Stomach (tissue), 4 donors: ENCODE measurements around the gene VPS13D.

ENCODE experiments used
- CTCF ChIP-seq, 7 experiments: fragments of 450-650 bp in 4 of 7; fragments of 200-600 bp in 3 of 7; sonication (generic) in 3 of 7; IDR thresholded peaks; one replicate each; pipeline ENCODE4 v1.5.1; 2016 to 2019; ENCODE audit warnings: antibody characterized with exemption in 7 of 7, control low read depth in 2 of 7, mild to moderate bottlenecking in 1 of 7
- POLR2A ChIP-seq, 4 donors: fragments of 450-650 bp; IDR thresholded peaks; one replicate each; pipeline ENCODE4 v1.6.1; 2016; ENCODE audit warnings: antibody characterized with exemption in 4 of 4, control low read depth in 2 of 4, mild to moderate bottlenecking in 1 of 4, moderate library complexity in 1 of 4

GRCh38 chr1:12284486-12284885 lies 54.7 kb downstream of the VPS13D start:
- TF ChIP-seq CTCF (IDR thresholded peaks at IDR 0.05) (no peak), POLR2A (IDR thresholded peaks at IDR 0.05) (no peak)
